NCI-H510A (cell line): ENCODE data around the gene MMP21.
A peak's percentile ranks its signal among the peaks of the same experiment; 100 is the strongest.

Experiments used
- DNase-seq: peaks from one replicate; lab custom pipeline; 2025; lab: John Stamatoyannopoulos, UW

Gene MMP21

GRCh38 chr10:125762692-125763648, 12.7 kb downstream of the MMP21 start:
- DNase-seq, result no peak

GRCh38 chr10:125761961-125762360, 13.7 kb downstream of the MMP21 start:
- DNase-seq, result no peak

DNA sequence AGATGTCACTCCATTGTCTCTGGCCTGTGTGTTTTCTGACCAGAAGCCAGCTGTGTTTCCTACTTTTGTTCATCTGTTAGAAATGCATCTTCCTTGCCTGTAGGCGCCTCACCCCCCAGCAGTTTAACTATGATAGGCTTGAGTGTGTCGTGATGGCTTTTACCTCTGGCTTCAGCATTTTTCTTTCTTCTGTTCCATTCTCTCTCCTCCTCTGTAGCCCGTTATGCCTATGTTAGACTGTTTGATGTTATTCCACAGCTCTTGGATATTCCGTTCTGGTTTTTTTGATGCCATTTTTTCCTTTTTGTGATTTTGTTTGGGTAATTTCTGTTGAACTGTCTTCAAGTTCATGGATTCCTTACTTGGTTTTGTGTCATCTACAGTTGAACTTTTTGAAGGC, 17.9 kb downstream of the MMP21 start:
- no peak for DNase-seq

- DNase-seq, result no peak
These were observed 18.7 kb downstream of the MMP21 start for GRCh38 chr10:125756853-125757487.

GRCh38 chr10:125756196-125756595, 19.4 kb downstream of the MMP21 start:
- DNase-seq, result no peak

DNA sequence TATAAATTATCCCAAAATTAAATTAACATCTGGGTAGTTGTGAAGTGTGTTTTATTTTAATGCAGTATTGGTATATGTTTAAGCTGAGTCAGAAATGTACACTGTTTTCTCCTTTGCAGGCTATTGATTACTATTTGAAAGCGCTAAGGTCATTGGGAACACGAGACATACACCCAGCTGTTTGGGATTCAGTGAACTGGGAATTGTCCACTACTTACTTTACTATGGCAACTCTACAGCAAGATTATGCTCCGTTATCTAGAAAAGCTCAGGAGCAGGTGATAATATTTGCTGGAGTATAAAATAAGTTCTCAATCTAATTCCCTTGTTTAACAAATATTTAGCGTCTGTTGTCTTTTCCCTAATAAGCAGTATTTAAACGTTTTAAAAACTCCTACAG, 28.2 kb downstream of the MMP21 start:
- no peak for DNase-seq

DNA sequence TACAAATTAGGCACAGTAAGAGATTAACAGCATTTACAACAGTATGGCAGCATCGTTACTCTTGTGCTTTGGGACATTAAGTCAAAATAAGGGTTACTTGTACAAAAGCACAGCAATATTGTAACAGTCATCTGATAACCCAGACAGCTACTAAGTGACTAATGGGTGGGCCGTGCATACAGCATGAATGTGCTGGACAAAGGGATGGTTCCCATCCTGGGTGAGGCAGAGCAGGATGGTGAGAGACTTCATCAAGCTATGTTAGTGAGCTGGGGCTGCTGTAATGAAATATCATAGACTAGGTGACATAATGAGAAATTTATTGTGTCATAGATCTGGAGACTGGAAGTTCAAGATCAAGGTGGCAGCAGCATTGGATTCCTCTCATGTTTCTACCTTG, 30.7 kb downstream of the MMP21 start:
- no peak for DNase-seq

GRCh38 chr10:125742465-125742864, 33.2 kb downstream of the MMP21 start:
- DNase-seq, result no peak

DNA sequence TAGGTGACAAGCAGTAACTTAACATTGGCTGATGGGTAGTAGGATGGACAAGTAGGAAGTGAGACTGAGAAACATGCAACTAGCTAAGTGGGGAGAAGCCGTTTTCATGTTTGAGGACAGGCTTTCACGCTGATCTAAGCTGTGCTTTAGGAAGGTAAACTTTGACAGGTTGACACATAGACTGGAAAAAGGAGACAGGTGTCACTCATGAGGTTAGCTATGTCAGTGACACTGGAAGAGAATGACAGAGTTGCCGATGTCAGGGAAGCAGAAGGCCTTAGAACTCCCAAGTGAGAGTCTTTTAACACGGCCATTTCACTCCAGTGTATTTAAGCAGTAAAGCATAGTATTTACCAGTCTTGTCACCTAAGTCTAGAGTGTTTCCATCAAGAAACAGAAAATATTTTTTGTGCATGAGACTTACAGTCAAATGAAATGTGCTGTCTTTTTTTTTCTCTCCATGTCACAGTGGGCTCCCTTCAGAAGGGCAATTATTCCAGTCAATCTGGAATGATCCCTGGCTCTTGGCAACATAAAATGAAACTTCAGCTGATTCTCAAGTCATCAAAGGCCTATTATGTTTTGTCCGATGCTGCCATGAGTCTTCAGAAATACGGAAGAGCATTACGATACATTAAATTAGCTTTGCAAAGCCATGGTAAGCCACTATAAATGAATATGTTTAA, 35.5 kb downstream of the MMP21 start:
- no peak for DNase-seq

DNA sequence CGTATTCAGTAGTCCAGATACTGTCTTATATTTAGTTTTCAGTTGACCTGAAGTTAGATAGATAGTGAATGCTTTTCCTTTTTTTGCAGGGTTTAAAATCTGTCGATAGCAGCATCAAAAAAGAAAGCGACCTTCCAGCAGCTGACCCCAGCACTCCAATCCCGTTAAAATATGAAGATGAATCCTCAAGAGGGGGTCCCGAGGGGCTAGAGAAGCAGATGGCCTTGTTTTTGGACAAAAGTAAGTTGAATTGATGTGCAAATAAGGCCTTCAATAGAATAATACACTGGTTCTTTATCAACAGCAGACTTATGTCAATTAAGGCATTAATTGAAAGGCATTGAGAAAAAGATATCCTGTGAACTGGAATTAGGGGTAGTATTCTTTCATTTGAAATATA, 37.4 kb downstream of the MMP21 start:
- no peak for DNase-seq

DNA sequence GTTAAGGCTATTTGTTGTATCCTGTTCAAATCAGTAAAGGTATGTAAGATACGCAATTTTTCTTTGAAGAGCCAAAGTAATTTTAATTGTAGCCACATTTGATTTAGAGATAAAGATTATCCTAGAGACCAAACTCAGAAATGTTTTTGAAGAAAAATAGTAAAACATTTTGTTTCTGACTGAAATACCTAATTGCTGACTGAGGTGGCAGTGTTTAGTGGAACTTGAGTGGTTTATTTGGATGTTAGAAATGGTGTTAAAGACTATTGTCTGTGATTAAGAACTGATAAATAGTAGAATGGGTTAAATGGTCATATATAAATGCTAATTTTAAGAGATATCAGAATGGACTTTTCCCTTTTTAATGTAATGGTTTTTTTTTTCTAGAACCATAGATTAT, 40.8 kb downstream of the MMP21 start:
- no peak for DNase-seq

GRCh38 chr10:125734148-125734547, 41.5 kb downstream of the MMP21 start:
- DNase-seq, result no peak

- no peak for DNase-seq
These were observed 48.2 kb downstream of the MMP21 start for GRCh38 chr10:125727436-125727835.

DNA sequence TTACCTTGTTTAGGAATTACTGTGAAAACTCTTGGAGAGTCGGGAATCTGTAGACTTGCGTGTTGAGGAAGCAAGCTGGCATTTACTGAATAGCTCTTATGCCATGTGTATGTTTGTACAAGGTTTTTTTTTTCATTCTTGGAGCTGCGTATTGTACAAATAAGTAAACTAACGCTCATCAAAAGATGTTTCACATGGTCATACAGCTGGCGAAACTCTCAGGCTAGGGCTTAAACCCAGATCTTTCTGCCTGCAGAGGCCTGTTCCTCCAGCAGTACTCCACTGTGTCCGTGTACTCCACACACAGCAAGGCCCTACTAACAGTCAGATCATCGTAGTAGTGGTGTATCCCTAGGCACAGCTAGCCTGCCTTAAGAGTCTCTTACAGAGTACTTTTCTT, 48.7 kb downstream of the MMP21 start:
- DNase-seq, result no peak

GRCh38 chr10:125722811-125723210, 52.8 kb downstream of the MMP21 start:
- no peak for DNase-seq

DNA sequence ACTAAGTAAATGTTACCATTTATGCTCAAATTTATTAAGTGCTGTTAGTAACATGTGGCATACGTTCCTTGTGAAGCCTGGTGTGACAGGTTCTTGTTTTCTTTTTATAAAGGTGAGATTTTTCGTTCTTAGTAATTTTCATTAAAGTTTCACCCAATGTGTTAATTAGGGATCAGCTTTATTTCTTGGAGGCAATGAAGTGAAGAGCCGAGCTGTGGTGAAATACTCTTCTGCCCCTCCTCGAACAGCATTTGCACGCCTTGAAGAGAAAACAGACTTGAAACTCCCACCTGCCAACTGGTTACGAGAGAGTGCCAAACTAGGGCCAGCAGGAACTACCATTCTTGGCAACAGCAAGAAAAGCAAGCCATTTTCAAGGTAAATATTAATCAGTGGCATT, 54.6 kb downstream of the MMP21 start:
- DNase-seq, result no peak

DNA sequence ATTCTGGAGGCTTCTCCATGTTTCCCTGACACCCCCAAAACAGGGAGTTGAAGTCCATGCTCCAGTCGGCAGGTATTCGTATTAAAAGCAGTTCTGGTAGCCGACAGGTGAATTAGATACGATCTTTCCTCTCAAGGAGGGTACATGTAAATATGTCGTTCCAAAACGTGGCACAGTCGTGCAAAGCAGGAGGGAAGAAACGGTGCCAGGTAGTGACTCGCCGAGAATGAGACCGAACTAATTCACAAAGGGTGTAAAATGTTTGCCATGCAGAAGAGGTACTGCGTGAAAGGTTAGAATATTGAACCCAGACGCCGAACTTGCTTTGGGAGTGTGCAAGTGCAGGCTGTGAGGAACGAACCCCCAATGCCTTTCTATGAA, 55.6 kb downstream of the MMP21 start:
- no peak for DNase-seq

GRCh38 chr10:125719173-125720001, 56.2 kb downstream of the MMP21 start, which contains the start of gene EDRF1:
Gene EDRF1 (plus strand): TSS chr10:125719709. CDS start chr10:125719808, 99 bp downstream.
- peak; percentile 96 for DNase-seq
